Lower lobe of right lung (tissue), 2 donors: ENCODE measurements around the gene MVK. TPM values are rescaled to one million over a fixed set of nuclear protein-coding genes. Genes with fewer than 3 reads are reported as not detected.

ENCODE experiments used
- ATAC-seq, 2 donors: fragments of 200-7000 bp; cut with Tn5 transposase; one replicate each; pipeline ENCODE4 v1.9.1; 2020 to 2022; ENCODE audit warnings: mild to moderate bottlenecking in 2 of 2, moderate library complexity in 2 of 2
- DNase-seq: peaks from one replicate; pipeline ENCODE4 v3.0.0-alpha.2; 2020
- H3K27ac ChIP-seq: fragments of 200-600 bp; one replicate; pipeline ENCODE4 v1.8.0; 2022
- H3K27me3 ChIP-seq: fragments of 200-600 bp; one replicate; pipeline ENCODE4 v1.8.0; 2022; ENCODE audit warnings: low read depth
- H3K36me3 ChIP-seq: fragments of 200-600 bp; one replicate; pipeline ENCODE4 v1.8.0; 2022; ENCODE audit warnings: mild to moderate bottlenecking
- H3K4me1 ChIP-seq: fragments of 200-600 bp; one replicate; pipeline ENCODE4 v1.8.0; 2022
- H3K4me3 ChIP-seq: fragments of 200-600 bp; one replicate; pipeline ENCODE4 v1.8.0; 2022; ENCODE audit warnings: mild to moderate bottlenecking
- H3K9me3 ChIP-seq: fragments of 200-600 bp; one replicate; pipeline ENCODE4 v1.8.0; 2022
- CTCF ChIP-seq: fragments of 200-600 bp; IDR thresholded peaks from one replicate; pipeline ENCODE4 v1.8.0; 2022; ENCODE audit warnings: antibody characterized with exemption, mild to moderate bottlenecking
- intact Hi-C: fragments of 100-400 bp; cut with DNase I; formaldehyde crosslinking; loops from one replicate; pipeline ENCODE4 v1.11.0; 2022
- total RNA-seq: library from RNA; stranded (reverse); fragmentation: NEBNext Ultra II Directional; extraction: Animal tissue kit (Norgen Biotek cat#: 25700); gene quantifications from one replicate; pipeline ENCODE4 v1.2.1, GENCODE V29; 2021
- donor health status: DM: no; HTN: yes; CAD: no; lungs with severe emphysema.

The MVK gene
- total RNA-seq, 1 donor from 2014 or later = 25.1 TPM

GRCh38 chr12:109589691-109590245 is 16.2 kb downstream of the MVK start:
- H3K9me3 ChIP-seq = no peaks in the 10 kb centered on the region
- ATAC-seq = no peak

GRCh38 chr12:109590566-109590965 is 17.0 kb downstream of the MVK start:
- Histone ChIP-seq H3K27me3 (no peaks in the 10 kb centered on the region), H3K4me1 (peaks cover 3% of the 10 kb centered on the region), H3K4me3 (no peak overlapping the region), H3K27ac (no peak overlapping the region), H3K9me3 (no peaks in the 10 kb centered on the region), H3K36me3 (peaks cover 51% of the 10 kb centered on the region)
- DNase-seq (no peak), ATAC-seq (no peak)
- no peak for TF ChIP-seq CTCF
- intact Hi-C loops = no loop called here

More at GRCh38 chr12:109589691-109590245, 16.2 kb downstream of the MVK start:
- Histone ChIP-seq H3K4me3 (no peak overlapping the region), H3K27me3 (no peaks in the 10 kb centered on the region), H3K27ac (no peak overlapping the region), H3K4me1 (no peaks in the 10 kb centered on the region), H3K36me3 (peaks cover 50% of the 10 kb centered on the region)
- no peak for TF ChIP-seq CTCF
- intact Hi-C loops = no loop called here
- DNase-seq = no peak

- no peak for ATAC-seq
- intact Hi-C loops = no loop called here
- H3K4me1 ChIP-seq = peaks cover 3% of the 10 kb centered on the region
- peaks cover 49% of the 10 kb centered on the region for H3K36me3 ChIP-seq
- no peak for DNase-seq
- no peak overlapping the region for H3K4me3 ChIP-seq
- H3K27me3 ChIP-seq = no peaks in the 10 kb centered on the region
- no peaks in the 10 kb centered on the region for H3K9me3 ChIP-seq
- H3K27ac ChIP-seq = no peak overlapping the region
- no peak for TF ChIP-seq CTCF
Observed at GRCh38 chr12:109591041-109591440, 17.4 kb downstream of the MVK start.

- ATAC-seq = no peak
- no peaks in the 10 kb centered on the region for H3K27me3 ChIP-seq
- H3K4me3 ChIP-seq = no peak overlapping the region
- H3K4me1 ChIP-seq = peaks cover 3% of the 10 kb centered on the region
- H3K36me3 ChIP-seq = peaks cover 44% of the 10 kb centered on the region
- intact Hi-C loops = no loop called here
- TF ChIP-seq CTCF = no peak
- DNase-seq = no peak
- H3K9me3 ChIP-seq = no peaks in the 10 kb centered on the region
- H3K27ac ChIP-seq = no peak overlapping the region
Observed at GRCh38 chr12:109592195-109592904, 18.8 kb downstream of the MVK start.

GRCh38 chr12:109592905-109593272 is 19.3 kb downstream of the MVK start:
- intact Hi-C loops = no loop called here
- DNase-seq = no peak
- peaks cover 43% of the 10 kb centered on the region for H3K36me3 ChIP-seq

More at GRCh38 chr12:109592905-109593272, 19.3 kb downstream of the MVK start:
- H3K27me3 ChIP-seq = no peaks in the 10 kb centered on the region
- ATAC-seq = no peak
- TF ChIP-seq CTCF = no peak
- H3K4me1 ChIP-seq = peaks cover 5% of the 10 kb centered on the region
- H3K4me3 ChIP-seq = no peak overlapping the region
- H3K27ac ChIP-seq = no peak overlapping the region
- no peaks in the 10 kb centered on the region for H3K9me3 ChIP-seq
